Measurements from ENCODE around the gene BCAS3.

Gene BCAS3

DNA sequence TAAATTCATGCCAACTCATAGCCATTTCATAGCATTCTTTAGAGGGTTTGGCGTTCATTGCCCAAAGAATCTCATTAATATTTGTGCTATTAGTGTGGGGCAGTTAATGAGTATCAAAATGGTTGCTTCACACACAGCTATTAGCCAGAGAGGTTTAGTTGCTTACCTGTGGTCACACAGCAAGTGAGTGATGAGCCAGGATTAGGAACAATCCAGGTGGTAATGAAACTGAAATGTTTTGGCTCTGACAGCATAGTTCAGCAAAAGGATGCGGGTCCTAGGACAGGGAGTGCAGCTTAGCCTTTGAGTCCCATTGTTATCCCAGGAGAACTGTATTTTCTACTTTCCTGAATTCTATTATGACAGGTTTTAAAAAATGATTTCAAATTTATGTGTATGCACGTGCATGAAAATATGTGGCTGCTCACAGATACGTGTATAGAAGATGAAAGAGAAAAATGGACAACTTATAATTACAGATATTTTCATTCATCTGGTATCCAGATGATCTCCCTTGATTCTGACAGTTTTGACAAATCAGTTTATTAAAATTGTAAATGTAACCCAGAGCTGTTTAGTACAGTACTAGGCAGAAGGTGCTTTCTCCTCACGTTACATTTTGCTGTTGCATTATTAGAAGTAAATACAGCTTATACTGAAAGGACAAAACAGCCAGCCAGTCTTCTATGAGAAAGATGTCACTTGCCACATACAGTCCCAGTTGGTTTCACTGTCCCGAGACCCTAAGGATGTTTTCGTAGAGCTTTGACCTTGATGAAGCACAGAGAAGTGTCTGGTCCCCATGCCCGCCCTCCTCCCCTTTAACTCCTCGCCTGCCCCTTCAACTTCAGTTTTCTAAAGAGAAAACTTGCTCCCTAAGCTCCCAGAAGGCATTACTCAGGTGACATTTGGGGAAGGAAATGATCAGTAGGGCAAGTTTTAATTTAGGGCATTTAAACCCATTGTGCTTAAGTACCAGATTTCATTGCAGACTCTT is 622.2 kb downstream of the BCAS3 start:
- in situ Hi-C loops (cut with HindIII; ENCODE audit: low sequenced_read_pairs) = no loop called here

DNA sequence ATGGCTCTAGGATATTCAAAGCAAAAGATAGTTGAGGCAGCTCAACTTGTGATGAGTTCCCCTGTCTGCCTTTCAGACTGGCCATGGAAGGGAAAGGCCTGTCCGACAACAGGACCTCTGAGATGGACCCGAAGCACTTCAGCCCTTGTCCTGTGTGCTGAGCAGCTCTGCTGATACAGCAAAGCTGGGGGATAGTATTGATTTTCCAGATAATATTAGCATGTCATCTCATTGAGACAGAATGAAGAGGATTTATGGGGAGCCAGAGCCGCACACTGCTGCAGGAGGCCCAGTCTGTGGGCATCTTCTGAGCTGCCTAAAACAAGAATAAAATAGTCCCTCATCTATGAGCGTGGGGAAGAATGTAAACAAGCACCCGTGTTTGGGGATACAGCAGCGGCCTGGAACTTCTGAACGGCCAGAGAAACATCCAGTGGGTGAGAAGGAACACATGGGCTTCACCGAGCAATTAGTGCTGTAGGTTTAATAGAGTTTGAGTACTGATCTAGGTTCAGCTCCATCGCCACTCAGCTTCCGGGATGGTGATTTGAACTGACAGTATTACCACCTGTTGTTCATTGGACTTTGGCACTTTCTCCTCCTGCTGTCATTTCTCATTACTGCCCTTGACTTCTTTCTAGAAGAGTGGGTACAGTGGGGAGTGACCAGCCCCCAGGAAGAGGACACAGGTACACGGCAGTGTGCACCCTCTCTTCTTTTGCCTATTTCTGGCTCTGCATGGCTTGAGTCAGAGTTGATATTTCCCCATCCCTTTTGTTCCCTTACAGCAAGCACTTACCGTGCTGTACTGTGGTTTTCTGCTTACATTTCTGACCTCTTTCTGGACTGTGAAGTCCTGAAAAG is 625.5 kb downstream of the BCAS3 start:
- in situ Hi-C loops (cut with HindIII; ENCODE audit: low sequenced_read_pairs) = no loop called here

DNA sequence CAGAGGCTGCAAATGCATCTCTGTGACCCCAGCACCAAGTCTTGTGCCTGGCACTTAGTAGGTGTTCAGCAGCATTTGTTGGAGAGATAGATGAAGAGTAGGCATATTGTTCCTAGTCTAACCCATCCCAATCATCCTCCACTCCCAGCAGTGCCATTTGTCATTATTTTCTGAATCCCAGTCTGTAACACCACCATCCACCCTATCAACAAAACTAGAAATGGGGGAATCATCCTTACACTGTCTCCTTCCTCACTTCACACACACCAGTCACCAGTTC is 626.1 kb downstream of the BCAS3 start:
- in situ Hi-C loops (cut with HindIII; ENCODE audit: low sequenced_read_pairs) = no loop called here

DNA sequence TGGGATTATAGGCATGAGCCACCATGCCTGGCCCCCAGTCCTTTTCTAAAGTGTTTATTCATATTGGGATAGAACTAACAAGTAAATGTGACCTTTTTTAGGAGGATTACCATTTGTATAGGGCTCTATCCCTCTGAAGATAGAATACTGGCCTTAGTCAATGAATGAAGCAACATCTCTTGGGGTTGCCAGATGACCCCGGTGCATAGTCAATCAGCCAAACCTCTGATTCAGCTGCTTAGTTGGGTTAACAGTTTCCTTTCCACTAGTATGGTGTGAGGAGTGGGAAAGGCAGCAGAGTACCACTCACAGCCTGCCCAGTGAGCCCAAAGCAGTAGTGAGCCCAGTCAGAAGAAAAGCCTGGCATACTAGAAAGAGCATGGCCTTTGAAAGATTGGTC is 627.4 kb downstream of the BCAS3 start:
- in situ Hi-C loops (cut with HindIII; ENCODE audit: low sequenced_read_pairs) = no loop called here

DNA sequence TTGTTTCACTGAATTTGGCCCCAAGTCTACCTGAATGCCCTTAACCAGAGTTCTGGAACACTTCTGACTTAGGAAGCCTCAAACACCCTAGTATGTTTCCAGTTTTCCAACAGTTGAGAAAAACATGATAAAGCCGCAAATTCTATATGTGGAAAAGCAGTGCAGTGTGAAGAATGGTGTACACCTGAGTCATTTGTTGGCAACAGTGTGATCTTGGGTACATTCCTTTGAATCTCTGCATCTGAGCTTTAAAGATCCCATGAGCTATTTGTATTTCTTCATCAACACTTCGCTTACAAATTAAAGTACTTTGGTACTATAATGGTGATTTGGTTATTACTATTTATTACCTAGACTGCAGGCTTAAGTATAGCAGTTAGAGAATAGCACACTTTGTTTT is 628.4 kb downstream of the BCAS3 start:
- in situ Hi-C loops (cut with HindIII; ENCODE audit: low sequenced_read_pairs) = no loop called here

DNA sequence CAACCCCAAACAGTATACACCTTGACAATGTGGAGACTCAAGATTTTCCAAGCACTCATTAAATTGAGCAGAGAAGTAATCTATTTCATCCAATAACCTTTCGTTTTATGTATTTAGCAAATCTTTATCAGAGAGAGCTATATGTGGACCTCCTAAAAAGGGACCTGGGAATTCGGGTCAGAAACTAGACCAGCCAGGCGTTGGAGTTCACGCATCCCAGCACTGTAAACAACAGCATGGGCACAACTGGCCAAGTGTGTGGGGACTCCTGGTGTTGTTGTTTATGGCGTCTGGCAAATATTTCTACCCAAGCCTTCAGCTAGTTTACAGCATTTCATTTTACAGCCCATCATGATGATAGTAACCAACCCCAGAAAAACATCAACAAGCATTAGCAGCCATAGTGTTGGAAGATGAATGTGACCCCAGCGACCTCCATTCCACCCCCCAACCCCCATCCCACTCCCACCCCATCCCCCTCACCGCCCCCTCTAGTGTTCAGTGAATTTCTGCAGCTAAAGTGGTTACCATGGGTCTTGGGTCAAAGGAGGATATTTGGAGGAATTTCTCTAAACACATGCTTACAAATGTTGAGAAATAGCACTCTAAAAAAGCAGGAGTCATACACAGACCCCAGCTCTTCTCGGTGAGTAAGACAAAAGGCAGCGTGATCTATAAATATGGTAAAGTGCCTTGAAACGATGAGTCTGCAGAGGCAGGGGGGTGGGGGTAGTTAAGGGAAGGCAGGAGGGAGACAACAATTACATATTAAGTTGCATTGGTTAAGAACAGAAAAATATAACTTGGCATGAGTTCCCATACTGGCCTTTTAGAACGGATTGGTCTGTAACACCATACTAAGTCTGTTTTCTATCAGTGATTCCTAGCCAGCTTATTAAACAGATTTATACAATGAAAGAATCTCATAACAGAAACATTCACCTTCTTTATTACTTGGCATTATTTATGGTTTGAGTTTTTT is 630.5 kb downstream of the BCAS3 start:
- in situ Hi-C loops (cut with HindIII; ENCODE audit: low sequenced_read_pairs) = no loop called here

DNA sequence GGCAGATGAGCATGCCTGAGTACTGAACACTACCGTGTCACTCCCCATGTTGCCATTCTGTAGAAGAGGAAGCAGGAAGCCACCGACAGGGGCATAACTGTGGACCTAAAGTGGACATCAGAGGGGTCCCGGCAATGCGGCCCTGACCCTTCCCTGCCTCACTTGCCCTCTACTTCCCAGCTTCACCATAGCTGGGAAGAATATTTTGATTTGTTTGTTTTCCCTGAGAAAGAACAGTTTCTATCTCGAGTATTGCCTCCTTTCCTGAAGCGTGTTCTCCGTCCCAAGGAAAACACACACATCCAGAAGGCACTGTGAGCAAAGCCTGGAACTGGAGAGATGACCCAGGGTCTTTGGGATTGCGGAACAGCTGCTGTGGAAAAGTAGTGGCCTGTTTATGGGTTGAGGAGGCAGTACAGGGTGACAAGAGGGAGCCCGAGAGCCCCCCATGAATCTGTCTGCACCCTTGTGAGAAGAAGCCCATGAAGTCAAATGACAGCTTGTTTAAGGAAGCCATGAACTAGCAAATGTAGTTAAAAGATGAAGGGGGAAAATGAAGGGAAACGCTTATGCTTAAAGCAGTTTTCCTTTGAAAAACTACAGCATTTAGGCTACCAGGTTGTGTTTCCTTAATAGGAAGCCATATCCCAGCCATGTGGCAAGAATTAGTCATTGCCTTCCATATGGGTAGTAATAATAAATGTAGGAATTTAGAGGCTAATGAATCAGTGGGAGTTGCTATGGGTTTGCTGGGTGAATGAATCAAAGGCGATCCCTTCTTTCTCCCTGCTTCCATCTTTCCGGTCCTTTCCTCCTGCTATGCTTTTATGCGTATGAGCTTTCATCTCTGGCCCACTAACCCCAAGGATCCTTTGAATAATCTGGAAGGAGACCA is 632.0 kb downstream of the BCAS3 start:
- in situ Hi-C loops (cut with HindIII; ENCODE audit: low sequenced_read_pairs) = no loop called here

DNA sequence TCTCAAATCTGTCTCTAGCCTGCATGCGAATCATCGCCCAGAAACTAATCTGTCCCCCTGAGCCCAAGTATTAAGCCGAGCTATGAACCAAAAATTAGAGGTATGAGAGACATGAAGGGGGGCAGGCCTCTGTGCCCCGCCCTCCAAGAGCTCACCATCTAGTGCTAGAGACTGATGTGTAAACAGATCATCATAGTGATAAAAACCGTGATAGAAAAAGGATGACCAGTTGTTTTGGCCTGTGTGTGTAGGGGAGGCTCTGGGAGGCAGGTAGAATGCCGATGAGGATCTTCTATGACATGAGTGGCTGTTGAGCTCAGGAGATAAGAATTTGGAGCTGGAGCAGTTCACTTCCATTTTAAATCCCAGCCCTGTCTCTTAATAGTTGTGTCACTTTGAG is 632.9 kb downstream of the BCAS3 start:
- in situ Hi-C loops (cut with HindIII; ENCODE audit: low sequenced_read_pairs) = no loop called here

DNA sequence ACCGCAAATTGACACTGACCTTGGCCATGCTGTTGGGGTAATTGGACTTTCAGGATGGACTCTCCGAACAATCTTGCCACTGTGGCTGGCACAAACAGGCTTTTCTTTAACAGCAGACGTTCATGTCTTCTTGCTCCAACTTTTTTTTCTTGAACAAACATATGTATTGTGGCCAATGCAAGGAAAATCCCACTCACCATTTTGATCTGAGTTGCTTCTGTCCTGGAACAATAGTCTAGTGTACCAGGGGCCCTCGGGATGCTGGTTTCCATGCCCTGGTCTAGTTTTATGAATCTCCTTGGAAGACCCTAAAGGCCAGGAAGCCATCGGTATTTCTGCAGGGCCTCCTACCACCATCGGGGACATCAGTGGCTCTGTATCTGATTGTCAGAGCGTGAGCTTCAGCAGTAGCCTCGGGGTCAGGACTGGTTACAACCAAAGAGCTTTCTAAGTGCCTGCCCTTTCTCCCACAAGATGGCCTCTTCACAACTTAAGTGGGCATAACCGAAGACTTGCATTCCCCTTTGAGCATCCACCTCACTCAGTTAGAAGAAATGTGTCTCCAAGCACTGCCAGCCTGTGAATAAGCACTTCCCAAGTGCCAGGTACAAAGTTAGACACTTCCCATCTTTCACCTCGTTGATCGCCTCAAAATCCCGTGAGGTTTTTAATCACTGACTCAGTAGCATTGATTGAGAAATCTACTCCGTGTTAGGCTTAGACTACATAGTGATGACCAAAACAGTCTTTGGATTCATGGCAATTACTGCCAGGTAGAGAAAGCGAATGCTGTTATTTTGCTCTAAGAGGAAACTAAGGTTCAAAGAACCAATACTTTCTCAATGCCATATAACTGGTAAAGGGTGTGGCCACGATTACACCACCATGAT is 635.0 kb downstream of the BCAS3 start:
- in situ Hi-C loops (cut with HindIII; ENCODE audit: low sequenced_read_pairs) = no loop called here

DNA sequence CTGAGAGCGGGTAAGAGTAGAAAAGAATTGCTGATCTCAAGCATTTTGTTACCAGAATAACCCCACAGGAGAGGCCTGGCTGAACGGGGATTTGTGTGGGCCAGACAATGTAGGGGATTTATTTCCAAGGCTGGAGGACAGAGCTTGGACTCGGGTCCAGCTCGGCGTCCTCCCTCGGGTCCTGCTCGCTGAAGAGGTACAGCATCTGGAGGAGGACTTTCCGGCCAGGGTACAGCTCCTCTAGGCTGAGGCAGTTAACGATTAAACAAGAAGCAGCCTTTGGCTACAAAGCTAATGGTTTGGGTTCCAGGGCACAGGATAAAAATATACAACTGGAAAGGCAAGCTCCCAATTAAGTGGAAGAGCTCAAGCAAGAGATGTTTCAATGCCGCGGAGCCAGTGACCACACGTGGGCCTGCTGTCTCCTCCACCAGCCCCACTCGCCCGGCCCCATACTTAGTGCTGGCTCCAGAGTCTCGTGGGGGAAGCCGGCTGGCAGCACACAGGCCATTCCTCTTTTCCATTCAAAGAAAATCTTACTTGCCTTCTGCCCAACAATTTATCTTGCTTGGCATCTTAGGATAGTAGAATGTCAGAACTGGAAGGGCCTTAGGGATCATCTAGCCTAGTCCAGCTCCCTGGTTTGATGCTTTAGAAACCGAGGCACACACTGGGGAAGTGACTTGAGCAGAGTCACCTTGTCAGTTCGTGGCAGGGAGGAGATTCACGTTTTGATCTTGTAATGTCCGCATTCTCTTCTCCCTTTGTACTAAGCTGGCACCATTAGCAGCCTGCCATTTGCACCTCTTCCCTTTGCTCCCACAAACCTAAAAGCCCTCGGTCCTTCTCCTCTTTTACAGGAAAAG is 636.0 kb downstream of the BCAS3 start:
- in situ Hi-C loops (cut with HindIII; ENCODE audit: low sequenced_read_pairs) = no loop called here

DNA sequence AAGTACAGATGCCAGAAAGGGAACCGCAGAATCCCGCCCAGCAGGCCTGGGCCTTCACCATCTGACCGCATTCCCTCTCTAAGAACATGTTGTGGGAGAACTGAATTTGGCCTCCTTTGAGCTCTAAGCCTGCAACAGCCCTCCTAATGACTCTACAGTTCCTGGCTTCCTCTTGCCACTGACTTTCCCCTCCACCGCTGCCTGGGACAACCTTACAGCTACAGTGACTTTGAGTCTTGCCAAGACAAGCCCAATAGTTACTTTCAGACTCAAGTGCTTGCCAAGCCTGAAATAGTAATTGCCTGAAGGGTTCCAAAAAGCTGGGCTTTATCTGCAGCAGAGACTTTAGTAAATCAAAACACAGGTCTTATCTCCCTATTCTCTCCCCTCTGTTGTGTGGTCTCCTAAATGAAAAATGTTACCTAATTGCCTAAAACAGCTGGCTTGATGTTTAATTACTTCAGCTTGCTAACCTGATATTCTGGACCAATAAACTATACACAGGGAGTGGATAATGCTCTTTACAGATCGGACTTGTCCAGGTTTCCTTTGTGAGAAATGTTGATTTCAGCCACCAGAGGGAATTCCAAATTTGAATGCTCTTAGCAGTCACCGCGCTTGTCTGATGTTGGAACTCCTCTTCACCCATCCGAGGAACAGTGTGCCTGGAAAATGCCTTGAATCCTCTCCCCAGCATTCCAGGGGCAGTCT is 636.9 kb downstream of the BCAS3 start:
- in situ Hi-C loops (cut with HindIII; ENCODE audit: low sequenced_read_pairs) = no loop called here

DNA sequence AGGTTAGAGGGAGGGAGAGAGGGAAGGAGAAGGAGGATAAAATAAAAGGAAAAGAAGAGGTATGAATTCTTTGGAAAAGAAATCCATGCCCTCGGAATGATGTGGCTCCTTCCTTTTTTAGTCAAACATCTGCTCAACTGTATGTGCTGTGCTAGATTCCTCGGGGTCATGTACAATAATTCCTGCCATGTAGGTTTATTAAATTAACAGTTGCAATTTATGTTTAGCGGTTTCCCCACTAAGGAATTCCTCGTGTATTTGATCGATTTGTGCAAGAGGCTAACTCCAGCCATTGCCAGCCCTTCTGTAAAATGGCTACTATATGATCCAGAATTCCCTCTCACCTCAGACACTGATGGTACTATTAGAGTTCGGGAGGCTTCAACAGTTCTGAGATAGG is 639.0 kb downstream of the BCAS3 start:
- in situ Hi-C loops (cut with HindIII; ENCODE audit: low sequenced_read_pairs) = no loop called here

DNA sequence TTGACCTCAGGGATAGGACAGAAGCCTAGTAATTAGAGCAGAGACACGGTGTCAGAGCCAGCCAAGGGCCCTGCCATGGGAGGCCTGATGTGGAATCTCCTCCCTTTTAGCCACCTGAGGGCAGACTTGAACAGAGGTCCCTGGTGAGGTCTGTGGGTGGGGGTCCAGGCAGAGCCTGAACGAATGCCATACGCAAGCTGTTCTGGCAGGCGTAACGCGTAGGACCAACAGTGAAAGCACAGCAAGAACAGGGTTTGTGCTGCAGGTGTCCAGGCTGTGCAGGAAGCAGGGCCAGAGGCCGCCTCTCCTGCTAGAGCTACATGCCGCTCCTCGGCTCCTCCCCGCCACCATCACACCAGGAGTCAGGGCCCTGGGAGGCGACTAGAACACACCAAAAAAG is 640.1 kb downstream of the BCAS3 start:
- in situ Hi-C loops (cut with HindIII; ENCODE audit: low sequenced_read_pairs) = no loop called here

DNA sequence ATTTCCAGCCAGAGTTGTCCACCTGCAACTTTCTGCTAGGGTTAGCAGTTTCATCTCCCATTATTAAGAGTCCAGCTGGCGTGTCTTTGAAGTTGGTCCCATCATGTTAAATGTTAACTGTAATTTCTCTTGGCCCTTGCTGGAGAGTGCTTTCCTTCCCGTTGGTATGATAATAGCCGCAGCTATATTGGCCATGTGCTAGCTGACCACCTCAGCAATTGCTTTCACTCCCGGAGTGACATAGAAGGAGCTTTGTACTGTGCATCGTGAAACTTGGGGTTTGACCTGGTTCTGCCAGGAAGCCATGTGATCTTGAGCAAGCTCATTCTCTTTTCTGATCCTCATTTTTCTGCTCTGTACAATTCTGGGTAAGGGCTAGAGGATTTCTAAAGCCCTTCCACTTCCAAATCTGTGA is 641.0 kb downstream of the BCAS3 start:
- in situ Hi-C loops (cut with HindIII; ENCODE audit: low sequenced_read_pairs) = no loop called here

DNA sequence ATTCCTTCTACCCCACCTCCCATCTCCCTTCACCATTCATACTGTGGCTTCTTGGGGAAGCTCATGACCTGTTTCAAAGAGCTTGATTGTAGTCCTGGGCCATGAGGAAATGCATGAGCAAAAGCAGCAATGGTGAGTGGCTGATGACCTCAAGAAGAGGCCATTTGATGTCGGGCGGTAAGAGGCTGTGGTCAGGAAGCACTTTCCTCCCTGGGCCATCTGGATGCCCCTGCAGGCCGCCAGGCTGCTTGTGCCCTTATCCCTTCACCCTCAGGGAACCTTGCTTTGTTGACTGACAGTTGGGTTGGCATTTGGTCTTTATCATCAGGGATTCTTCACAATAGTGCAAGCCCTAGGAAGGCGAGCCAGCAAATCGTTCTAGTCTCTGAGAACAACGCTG is 643.7 kb downstream of the BCAS3 start:
- in situ Hi-C loops (cut with HindIII; ENCODE audit: low sequenced_read_pairs) = no loop called here

DNA sequence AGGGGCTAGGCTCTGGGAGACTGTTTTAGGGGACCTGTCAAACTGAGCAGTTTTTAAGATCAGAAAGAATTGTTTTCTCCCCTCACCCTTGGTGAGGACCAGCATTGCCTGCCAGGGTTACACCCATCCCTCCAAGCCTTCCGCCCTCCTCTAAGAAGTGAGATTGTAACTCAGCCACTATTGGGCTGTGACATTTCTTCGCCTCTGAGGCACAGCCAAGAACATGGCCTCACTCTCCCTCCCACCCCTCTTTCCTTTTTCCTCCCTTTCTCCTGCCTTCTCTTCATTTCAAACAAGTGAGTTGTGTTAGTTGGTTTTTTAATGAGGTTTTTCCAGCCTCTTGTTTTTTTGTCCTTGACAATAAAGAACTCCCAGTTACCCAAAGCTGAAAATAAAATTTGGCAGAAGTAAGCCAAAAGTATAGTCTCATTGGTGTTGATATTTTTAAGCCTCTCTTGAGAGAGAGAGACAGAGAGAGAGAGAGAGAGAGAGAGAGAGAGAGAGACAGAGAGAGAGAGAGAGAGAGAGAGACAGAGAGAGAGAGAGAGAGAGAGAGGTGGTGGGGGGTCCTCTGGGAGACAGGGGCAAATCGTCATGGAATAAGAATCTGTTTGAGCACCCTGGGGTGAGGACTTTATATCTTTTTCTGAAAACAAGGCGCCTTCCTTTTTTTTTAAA is 644.8 kb downstream of the BCAS3 start:
- in situ Hi-C loops (cut with HindIII; ENCODE audit: low sequenced_read_pairs) = no loop called here

Measured in DLD1 (cell line).